Smooth muscle cell (in vitro differentiated cells): ENCODE data around the gene ANKRD31. TPM values are rescaled to one million over a fixed set of nuclear protein-coding genes. Genes with fewer than 3 reads are reported as not detected.

Source experiments
- DNase-seq: peaks from one replicate; lab custom pipeline; 2025; ENCODE audit not compliant: unreplicated experiment; lab: John Stamatoyannopoulos, UW
- H2AFZ ChIP-seq: fragments of 200-600 bp; sonication (generic); 2 replicates; pipeline ENCODE4 v1.6.0; 2016; ENCODE audit warnings: antibody characterized with exemption, low read depth, mild to moderate bottlenecking
- H3F3A ChIP-seq: fragments of 200-600 bp; sonication (generic); 2 replicates; pipeline ENCODE4 v1.6.0; 2017; ENCODE audit warnings: antibody characterized with exemption, low read depth
- H3K27ac ChIP-seq: fragments of 200-600 bp; sonication (generic); 2 replicates; pipeline ENCODE4 v1.5.1; 2016; ENCODE audit warnings: low read depth, mild to moderate bottlenecking
- H3K27me3 ChIP-seq: fragments of 200-600 bp; sonication (generic); 2 replicates; pipeline ENCODE4 v1.6.1; 2016; ENCODE audit warnings: low read depth, mild to moderate bottlenecking
- H3K36me3 ChIP-seq: fragments of 200-600 bp; sonication (generic); 2 replicates; pipeline ENCODE4 v1.5.1; 2016; ENCODE audit warnings: low read depth
- H3K4me1 ChIP-seq: fragments of 200-600 bp; sonication (generic); 2 replicates; pipeline ENCODE4 v1.5.1; 2016; ENCODE audit warnings: low read depth
- H3K4me2 ChIP-seq: fragments of 200-600 bp; sonication (generic); 2 replicates; pipeline ENCODE4 v1.6.0; 2016; ENCODE audit warnings: mild to moderate bottlenecking
- H3K4me3 ChIP-seq: fragments of 200-600 bp; sonication (generic); 2 replicates; pipeline ENCODE4 v1.5.1; 2016; ENCODE audit warnings: mild to moderate bottlenecking
- H3K79me2 ChIP-seq: fragments of 200-600 bp; sonication (generic); 2 replicates; pipeline ENCODE4 v1.6.0; 2016; ENCODE audit warnings: low read depth, mild to moderate bottlenecking
- H3K9ac ChIP-seq: fragments of 200-600 bp; sonication (generic); 2 replicates; pipeline ENCODE4 v1.6.0; 2016; ENCODE audit warnings: low read depth
- H3K9me3 ChIP-seq: fragments of 200-600 bp; sonication (generic); replicated peaks from 2 replicates; pipeline ENCODE4 v1.5.1; 2016; ENCODE audit warnings: low read depth
- H4K20me1 ChIP-seq: fragments of 200-600 bp; sonication (generic); 2 replicates; pipeline ENCODE4 v1.6.0; 2016; ENCODE audit warnings: low read depth
- CTCF ChIP-seq: fragments of 200-600 bp; sonication (generic); IDR thresholded peaks from 2 replicates; pipeline ENCODE4 v1.5.1; 2017; ENCODE audit warnings: borderline replicate concordance, mild to moderate bottlenecking, antibody characterized with exemption; ENCODE audit not compliant: insufficient read depth, poor library complexity, severe bottlenecking
- WGBS: methylation state at CpG from one replicate; pipeline ENCODE4 v1.1.7; 2016; ENCODE audit warnings: low lambda C conversion rate; 5-methylcytosine and 5-hydroxymethylcytosine counted together
- polyA plus RNA-seq: library from polyadenylated mRNA; unstranded; fragments of >200 nt; fragmentation: Nextera tagmentation; extraction: Ambion mirVana; gene quantifications from 2 replicates; pipeline ENCODE4 v1.2.1, GENCODE V29; 2016
- total RNA-seq: library from RNA; depleted of rRNA; stranded (reverse); fragments of >200 nt; gene quantifications from 2 replicates; pipeline ENCODE4 v1.2.3, GENCODE V29; 2014

Gene ANKRD31
- total and polyA plus RNA-seq, 2 experiments from 2014 or later = 0.03 to 0.22 TPM

- H3K4me1 ChIP-seq = peaks cover 9% of the 10 kb centered on the region
- no peaks in the 10 kb centered on the region for H4K20me1 ChIP-seq
- H3K9ac ChIP-seq = no peak overlapping the region
- no peaks in the 10 kb centered on the region for H3K9me3 ChIP-seq
- DNase-seq = no peak
- H3K27ac ChIP-seq = no peak overlapping the region
- H3K27me3 ChIP-seq = no peaks in the 10 kb centered on the region
- 89% methylated on average over 7 of the region's 7 CpGs for WGBS
- no peaks in the 10 kb centered on the region for H3K79me2 ChIP-seq
- no peak overlapping the region for H2AFZ ChIP-seq
- H3K4me2 ChIP-seq = no peak overlapping the region
- no peaks in the 10 kb centered on the region for H3K36me3 ChIP-seq
- TF ChIP-seq CTCF = no peak
- no peak overlapping the region for H3K4me3 ChIP-seq
- H3F3A ChIP-seq = no peaks in the 10 kb centered on the region
These were observed 192.9 kb downstream of the ANKRD31 start for GRCh38 chr5:75043633-75044264.

- peaks cover 7% of the 10 kb centered on the region for H3K4me1 ChIP-seq
- H3K9ac ChIP-seq = no peak overlapping the region
- H3F3A ChIP-seq = no peaks in the 10 kb centered on the region
- H3K4me3 ChIP-seq = no peak overlapping the region
- no peak for DNase-seq
- TF ChIP-seq CTCF = no peak
- H3K9me3 ChIP-seq = no peaks in the 10 kb centered on the region
- H3K27ac ChIP-seq = no peak overlapping the region
- no peaks in the 10 kb centered on the region for H3K27me3 ChIP-seq
- WGBS = 91% methylated on average over 1 of the region's 1 CpG
- no peak overlapping the region for H2AFZ ChIP-seq
- H3K79me2 ChIP-seq = no peaks in the 10 kb centered on the region
- no peaks in the 10 kb centered on the region for H4K20me1 ChIP-seq
- H3K36me3 ChIP-seq = no peaks in the 10 kb centered on the region
- H3K4me2 ChIP-seq = no peak overlapping the region
These were observed 194.2 kb downstream of the ANKRD31 start for GRCh38 chr5:75042522-75042921.

- Histone ChIP-seq H3K4me2 (no peak overlapping the region), H3K27me3 (no peaks in the 10 kb centered on the region), H3K27ac (no peak overlapping the region), H2AFZ (no peak overlapping the region), H3K9ac (no peak overlapping the region), H3K4me3 (no peak overlapping the region), H3K36me3 (no peaks in the 10 kb centered on the region), H3K9me3 (no peaks in the 10 kb centered on the region), H3K79me2 (no peaks in the 10 kb centered on the region), H4K20me1 (no peaks in the 10 kb centered on the region), H3K4me1 (no peaks in the 10 kb centered on the region), H3F3A (no peaks in the 10 kb centered on the region)
- no peak for TF ChIP-seq CTCF
- DNase-seq = no peak
- 48% methylated on average over 4 of the region's 4 CpGs for WGBS
These were observed 195.7 kb downstream of the ANKRD31 start for GRCh38 chr5:75040973-75041372.

- H3K4me2 ChIP-seq = no peak overlapping the region
- H2AFZ ChIP-seq = no peak overlapping the region
- no peaks in the 10 kb centered on the region for H3K79me2 ChIP-seq
- no peak overlapping the region for H3K4me3 ChIP-seq
- no peak for DNase-seq
- no peaks in the 10 kb centered on the region for H3F3A ChIP-seq
- H3K36me3 ChIP-seq = no peaks in the 10 kb centered on the region
- H3K27ac ChIP-seq = peak overlapping the region; percentile 82
- peak overlapping the region; percentile 25 for H3K9ac ChIP-seq
- H3K4me1 ChIP-seq = no peaks in the 10 kb centered on the region
- no peaks in the 10 kb centered on the region for H3K9me3 ChIP-seq
- 52% methylated on average over 4 of the region's 4 CpGs for WGBS
- no peaks in the 10 kb centered on the region for H4K20me1 ChIP-seq
- H3K27me3 ChIP-seq = no peaks in the 10 kb centered on the region
- TF ChIP-seq CTCF = no peak
These were observed 199.6 kb downstream of the ANKRD31 start for GRCh38 chr5:75037106-75037505.
